IMR-90 (cell line): ENCODE data around the gene FIBCD1. TPM values are rescaled to one million over a fixed set of nuclear protein-coding genes. Genes with fewer than 3 reads are reported as not detected.

Experiments used
- ATAC-seq: fragments of 200-7000 bp; cut with Tn5 transposase; 2 replicates; pipeline ENCODE4 v1.9.1; 2020; ENCODE audit warnings: low read depth, mild to moderate bottlenecking, moderate library complexity
- BruUV-seq: library from RNA; stranded (reverse); fragments of 400-500 nt; replicated peaks from 2 replicates; lab custom pipeline; 2021; lab: Mats Ljungman, UMichigan
- CTCF ChIA-PET: fragments of 300-600 bp; formaldehyde crosslinking; extraction: SDS; loops from one replicate; lab custom pipeline; 2021; ENCODE audit warnings: antibody characterized with exemption; lab: Yijun Ruan, JAX
- POLR2A ChIA-PET: fragments of 300-600 bp; sonication (Branson Sonifier 250); formaldehyde crosslinking; loops from one replicate; lab custom pipeline; 2022; ENCODE audit warnings: antibody characterized with exemption; ENCODE audit not compliant: unreplicated experiment; lab: Charles Lee
- DNase-seq: peaks from one replicate; pipeline ENCODE4 v3.0.0; 2013
- H2AFZ ChIP-seq: replicated peaks from 2 replicates; pipeline ENCODE3; 2013; ENCODE audit warnings: low read length, mild to moderate bottlenecking; ENCODE audit not compliant: poor library complexity
- H2AK5ac ChIP-seq: 2 replicates; pipeline ENCODE4 v1.6.1; 2013; ENCODE audit warnings: low read depth, low read length, inconsistent platforms
- H2AK9ac ChIP-seq: replicated peaks from 2 replicates; pipeline ENCODE3; 2013; ENCODE audit warnings: mild to moderate bottlenecking, low read depth, low read length, moderate library complexity; ENCODE audit not compliant: poor library complexity
- H2BK120ac ChIP-seq: 2 replicates; pipeline ENCODE4 v1.6.1; 2013; ENCODE audit warnings: low read depth, low read length, inconsistent platforms
- H2BK15ac ChIP-seq: 3 replicates; pipeline ENCODE4 v1.6.1; 2013; ENCODE audit warnings: low read depth, low read length, inconsistent platforms
- H2BK20ac ChIP-seq: 2 replicates; pipeline ENCODE4 v1.6.1; 2013; ENCODE audit warnings: low read depth, mild to moderate bottlenecking, inconsistent platforms, low read length, moderate library complexity
- H2BK5ac ChIP-seq: 2 replicates; pipeline ENCODE4 v1.6.1; 2013; ENCODE audit warnings: mild to moderate bottlenecking, low read depth, low read length, inconsistent platforms; ENCODE audit not compliant: poor library complexity, severe bottlenecking
- H3K14ac ChIP-seq: replicated peaks from 2 replicates; pipeline ENCODE4 v1.6.1; 2013; ENCODE audit warnings: low read depth, low read length, inconsistent platforms
- H3K18ac ChIP-seq: 2 replicates; pipeline ENCODE4 v1.6.1; 2013; ENCODE audit warnings: low read depth, low read length, control low read depth
- H3K23ac ChIP-seq: 2 replicates; pipeline ENCODE4 v1.6.1; 2013; ENCODE audit warnings: low read depth, low read length, inconsistent platforms
- H3K27ac ChIP-seq: 2 replicates; pipeline ENCODE4 v1.5.1; 2013; ENCODE audit warnings: mild to moderate bottlenecking, control low read depth, low read length; ENCODE audit not compliant: insufficient read depth
- H3K27me3 ChIP-seq: 2 replicates; pipeline ENCODE4 v1.6.1; 2013; ENCODE audit warnings: low read length; ENCODE audit not compliant: control insufficient read depth, insufficient read depth
- H3K36me3 ChIP-seq: 2 replicates; pipeline ENCODE4 v1.6.1; 2013; ENCODE audit warnings: low read length, mixed read lengths; ENCODE audit not compliant: control insufficient read depth, insufficient read depth
- H3K4ac ChIP-seq: 2 replicates; pipeline ENCODE4 v1.6.1; 2013; ENCODE audit warnings: low read depth, low read length, inconsistent platforms
- H3K4me1 ChIP-seq: 2 replicates; pipeline ENCODE4 v1.6.1; 2013; ENCODE audit warnings: low read length, mixed read lengths; ENCODE audit not compliant: control insufficient read depth, insufficient read depth
- H3K4me2 ChIP-seq: 2 replicates; pipeline ENCODE4 v1.6.1; 2013; ENCODE audit warnings: low read depth, mild to moderate bottlenecking, control low read depth, low read length, moderate library complexity
- H3K4me3 ChIP-seq: 2 replicates; pipeline ENCODE4 v1.5.1; 2013; ENCODE audit warnings: low read depth, mild to moderate bottlenecking, control low read depth, low read length, moderate library complexity; ENCODE audit not compliant: insufficient read depth
- H3K56ac ChIP-seq: 2 replicates; pipeline ENCODE4 v1.6.1; 2013; ENCODE audit warnings: low read length, inconsistent platforms; ENCODE audit not compliant: insufficient read depth; ENCODE audit errors: extremely low read depth
- H3K79me1 ChIP-seq, 2 experiments: 2 replicates each; pipeline ENCODE4 v1.6.1; 2013; ENCODE audit warnings: low read length in 2 of 2, inconsistent platforms in 1 of 2, low read depth in 1 of 2
- H3K9ac ChIP-seq: 2 replicates; pipeline ENCODE4 v1.6.1; 2013; ENCODE audit warnings: low read depth, low read length, control low read depth
- H3K9me1 ChIP-seq: 2 replicates; pipeline ENCODE4 v1.6.1; 2013; ENCODE audit warnings: low read length, inconsistent platforms; ENCODE audit not compliant: insufficient read depth
- H3K9me3 ChIP-seq: 2 replicates; pipeline ENCODE4 v1.6.1; 2013; ENCODE audit warnings: low read length; ENCODE audit not compliant: control insufficient read depth, insufficient read depth
- H4K20me1 ChIP-seq: 2 replicates; pipeline ENCODE4 v1.6.1; 2013; ENCODE audit warnings: low read length, inconsistent platforms; ENCODE audit not compliant: insufficient read depth
- H4K5ac ChIP-seq: 2 replicates; pipeline ENCODE4 v1.6.1; 2013; ENCODE audit warnings: mild to moderate bottlenecking, low read depth, low read length, control low read depth
- H4K8ac ChIP-seq, 2 experiments: 2 replicates each; pipeline ENCODE4 v1.6.1; 2013; ENCODE audit warnings: low read depth in 2 of 2, low read length in 2 of 2, control low read depth in 1 of 2, inconsistent platforms in 1 of 2
- H4K91ac ChIP-seq: 2 replicates; pipeline ENCODE4 v1.6.1; 2013; ENCODE audit warnings: low read depth, low read length, inconsistent platforms; ENCODE audit not compliant: insufficient read depth
- CHD1 ChIP-seq: IDR thresholded peaks from 2 replicates; pipeline ENCODE4 v1.6.1; 2012; ENCODE audit warnings: low read depth, low read length, improper control_type of control experiment
- CTCF ChIP-seq: conservative IDR thresholded peaks from 2 replicates; pipeline ENCODE4 v1.5.1; 2012; ENCODE audit warnings: mild to moderate bottlenecking, low read depth, low read length, improper control_type of control experiment
- FOS ChIP-seq: fragments of 150-350 bp; IDR thresholded peaks from 2 replicates; pipeline ENCODE4 v1.6.1; 2016; ENCODE audit warnings: low read depth, low read length
- MAFK ChIP-seq: IDR thresholded peaks from 2 replicates; pipeline ENCODE4 v1.6.1; 2012; ENCODE audit warnings: low read depth, low read length, improper control_type of control experiment
- MAZ ChIP-seq: IDR thresholded peaks from 2 replicates; pipeline ENCODE4 v1.6.1; 2012; ENCODE audit warnings: low read depth, mild to moderate bottlenecking, low read length, improper control_type of control experiment, moderate library complexity, borderline replicate concordance
- RAD21 ChIP-seq: IDR thresholded peaks from 2 replicates; pipeline ENCODE4 v1.6.1; 2012; ENCODE audit warnings: low read length, improper control_type of control experiment
- WGBS, 2 experiments: methylation state at CpG; one replicate each; pipeline versions ENCODE4 v1.1.5 to v1.1.7; 2013; ENCODE audit warnings: missing lambda C conversion rate in 2 of 2; ENCODE audit not compliant: insufficient read length in 1 of 2; ENCODE audit errors: extremely low coverage in 2 of 2; 5-methylcytosine and 5-hydroxymethylcytosine counted together
- dilution Hi-C: fragments of 300-500 bp; cut with HindIII; formaldehyde crosslinking; loops from one replicate; pipeline ENCODE4 v1.14.3; 2018; ENCODE audit warnings: low sequenced_read_pairs; ENCODE audit not compliant: unreplicated experiment
- in situ Hi-C: fragments of 300-500 bp; cut with MboI; formaldehyde crosslinking; loops from 3 replicates; pipeline ENCODE4 v1.14.3; 2019; ENCODE audit warnings: low sequenced_read_pairs, inconsistent platforms, mixed read lengths
- intact Hi-C: fragments of 100-400 bp; cut with micrococcal nuclease; formaldehyde crosslinking; loops from 2 replicates; pipeline ENCODE4 v1.10.0; 2022
- polyA plus RNA-seq, 3 experiments: library from polyadenylated mRNA; depleted of rRNA; stranded (reverse); fragments of >200 nt; gene quantifications; 2 replicates each; pipeline ENCODE4 v1.2.3, GENCODE V29; 2012; ENCODE audit warnings: low replicate concordance in 1 of 3
- total RNA-seq: library from RNA; depleted of rRNA; stranded (reverse); fragments of >200 nt; gene quantifications from 2 replicates; pipeline ENCODE4 v1.2.3, GENCODE V29; 2012
- TF ChIP-seq, protein P1 (sequence below): fragments of 150-350 bp; IDR thresholded peaks from 2 replicates; pipeline ENCODE4 v1.6.1; 2017; ENCODE audit warnings: mild to moderate bottlenecking, antibody characterized with exemption, low read length, low read depth
- TF ChIP-seq, protein P2 (sequence below): fragments of 150-350 bp; IDR thresholded peaks from 2 replicates; pipeline ENCODE4 v1.6.1; 2016; ENCODE audit warnings: low read depth, mild to moderate bottlenecking, low read length, moderate library complexity, borderline replicate concordance

Gene FIBCD1
- total and polyA plus RNA-seq, 2 of the 4 experiments (the other 2 are of a cell fraction), result 1.1 to 10.1 TPM

DNA sequence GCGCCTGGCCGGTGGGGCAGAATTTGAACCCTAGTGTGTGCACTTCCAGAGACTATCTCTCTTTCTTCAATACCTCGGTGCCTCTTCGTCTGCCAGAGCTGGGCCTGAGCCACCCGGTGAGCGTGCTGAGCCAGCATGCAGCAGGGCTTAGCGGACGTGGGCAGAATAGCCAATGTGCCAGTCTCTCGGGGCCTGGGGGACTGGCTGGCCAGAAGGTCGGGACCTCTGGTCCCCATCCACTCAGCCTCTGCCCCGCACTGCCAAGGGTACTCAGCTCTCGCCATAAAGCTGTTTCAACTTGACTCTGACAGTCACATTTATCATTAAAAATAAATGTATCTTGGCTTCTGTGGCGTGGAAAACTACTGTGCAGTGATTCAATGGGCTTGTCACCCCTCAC lies 4.2 kb upstream of the FIBCD1 start:
- Histone ChIP-seq H2AK9ac (no peak overlapping the region), H3K4me1 (no peaks in the 10 kb centered on the region), H3K9me1 (no peaks in the 10 kb centered on the region), H3K4ac (no peak overlapping the region), H3K56ac (no peak overlapping the region), H3K9me3 (no peaks in the 10 kb centered on the region), H4K20me1 (peaks cover 6% of the 10 kb centered on the region; the same call in 1 of the 2 replicates), H2BK5ac (no peak overlapping the region), H3K36me3 (no peaks in the 10 kb centered on the region), H4K5ac (no peak overlapping the region), H3K18ac (no peak overlapping the region), H2BK120ac (no peak overlapping the region), H3K4me2 (no peak overlapping the region), H3K9ac (no peak overlapping the region), H2BK15ac (no peak overlapping the region), H2AK5ac (no peak overlapping the region), H3K23ac (no peak overlapping the region), H4K91ac (no peak overlapping the region), H3K27ac (no peak overlapping the region), H3K27me3 (peaks cover 61% of the 10 kb centered on the region), H4K8ac (no peak overlapping the region), H2AFZ (peak overlapping the region; percentile 49), H3K4me3 (no peak overlapping the region), H2BK20ac (no peak overlapping the region), H3K14ac (no peak overlapping the region), H3K79me1 (no peaks in the 10 kb centered on the region)
- no peak for ATAC-seq
- in situ Hi-C loops (no loop called here), intact Hi-C loops (no loop called here), dilution Hi-C loops (no loop called here)
- POLR2A ChIA-PET, result no interaction called here
- no peak for DNase-seq
- BruUV-seq, result no TSS peak
- 80% methylated on average over 1 of the region's 13 CpGs; no CpG with 5 or more reads in 1 of the 2 experiments for WGBS, 2 experiments
- no peak for TF ChIP-seq MAFK
- TF ChIP-seq, protein P1, sequence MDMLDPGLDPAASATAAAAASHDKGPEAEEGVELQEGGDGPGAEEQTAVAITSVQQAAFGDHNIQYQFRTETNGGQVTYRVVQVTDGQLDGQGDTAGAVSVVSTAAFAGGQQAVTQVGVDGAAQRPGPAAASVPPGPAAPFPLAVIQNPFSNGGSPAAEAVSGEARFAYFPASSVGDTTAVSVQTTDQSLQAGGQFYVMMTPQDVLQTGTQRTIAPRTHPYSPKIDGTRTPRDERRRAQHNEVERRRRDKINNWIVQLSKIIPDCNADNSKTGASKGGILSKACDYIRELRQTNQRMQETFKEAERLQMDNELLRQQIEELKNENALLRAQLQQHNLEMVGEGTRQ, result no peak
- no peak for TF ChIP-seq FOS
- TF ChIP-seq, protein P2, sequence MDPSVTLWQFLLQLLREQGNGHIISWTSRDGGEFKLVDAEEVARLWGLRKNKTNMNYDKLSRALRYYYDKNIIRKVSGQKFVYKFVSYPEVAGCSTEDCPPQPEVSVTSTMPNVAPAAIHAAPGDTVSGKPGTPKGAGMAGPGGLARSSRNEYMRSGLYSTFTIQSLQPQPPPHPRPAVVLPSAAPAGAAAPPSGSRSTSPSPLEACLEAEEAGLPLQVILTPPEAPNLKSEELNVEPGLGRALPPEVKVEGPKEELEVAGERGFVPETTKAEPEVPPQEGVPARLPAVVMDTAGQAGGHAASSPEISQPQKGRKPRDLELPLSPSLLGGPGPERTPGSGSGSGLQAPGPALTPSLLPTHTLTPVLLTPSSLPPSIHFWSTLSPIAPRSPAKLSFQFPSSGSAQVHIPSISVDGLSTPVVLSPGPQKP, result no peak
- TF ChIP-seq CHD1, result no peak
- no peak for TF ChIP-seq RAD21
- TF ChIP-seq CTCF, result no peak
- no peak for TF ChIP-seq MAZ
- CTCF ChIA-PET, result interaction anchor here (0.5 to 0.7 kb wide), 2 partner anchors 31 to 237 kb away, joined by 3 read pairs; no protein-coding TSS in a partner anchor
